ELF-1 (cell line): ENCODE measurements around the gene THAP9.
"Not testable (repeated sequence)": the region's sequence is repeated elsewhere in the genome, so short reads cannot be mapped to it uniquely, and the experiment has no call there.

ENCODE experiments used
- DNase-seq: peaks from one replicate; pipeline ENCODE4 v3.0.0-alpha.2; 2016; ENCODE audit warnings: low read depth, low spot score

The THAP9 gene

GRCh38 chr4:82896755-82897154 lies 3.8 kb upstream of the THAP9 start:
- DNase-seq, result no peak

- no peak for DNase-seq
Measured at GRCh38 chr4:82898322-82899243, 2.0 kb upstream of the THAP9 start.

- no peak for DNase-seq
Measured at GRCh38 chr4:82899374-82900065, 1.0 kb upstream of the THAP9 start.

GRCh38 chr4:82900066-82900410 lies 497 bp upstream of the THAP9 start:
- no peak for DNase-seq

- DNase-seq, result no peak
Measured at GRCh38 chr4:82901183-82901718, 716 bp downstream of the THAP9 start.

- no peak for DNase-seq
Measured at GRCh38 chr4:82903737-82904136, 3.2 kb downstream of the THAP9 start.

GRCh38 chr4:82905205-82905604 lies 4.7 kb downstream of the THAP9 start:
- no peak for DNase-seq

- no peak for DNase-seq
Measured at GRCh38 chr4:82906469-82906868, 5.9 kb downstream of the THAP9 start.

- DNase-seq, result no peak
Measured at GRCh38 chr4:82909326-82909725, 8.8 kb downstream of the THAP9 start.

GRCh38 chr4:82913305-82913704 lies 12.8 kb downstream of the THAP9 start:
- DNase-seq, result no peak

- not testable (repeated sequence) for DNase-seq
Measured at GRCh38 chr4:82913968-82914367, 13.4 kb downstream of the THAP9 start.

GRCh38 chr4:82918091-82918490 lies 17.6 kb downstream of the THAP9 start:
- DNase-seq, result no peak

- no peak for DNase-seq
Measured at GRCh38 chr4:82919386-82919785, 18.9 kb downstream of the THAP9 start.

- no peak for DNase-seq
Measured at GRCh38 chr4:82921795-82922194, 21.3 kb downstream of the THAP9 start.

- no peak for DNase-seq
Measured at GRCh38 chr4:82930848-82931755, 30.6 kb downstream of the THAP9 start.

GRCh38 chr4:82934441-82934840 lies 33.9 kb downstream of the THAP9 start:
- no peak for DNase-seq

- no peak for DNase-seq
Measured at GRCh38 chr4:82939414-82939813, 38.9 kb downstream of the THAP9 start.

GRCh38 chr4:82947498-82947897 lies 47.0 kb downstream of the THAP9 start:
- DNase-seq, result no peak

- DNase-seq, result no peak
Measured at GRCh38 chr4:82948647-82949204, 48.2 kb downstream of the THAP9 start.

- DNase-seq, result no peak
Measured at GRCh38 chr4:82951196-82951595, 50.7 kb downstream of the THAP9 start.

GRCh38 chr4:82954212-82954611 lies 53.7 kb downstream of the THAP9 start:
- DNase-seq, result no peak
